ENCODE measurements around the gene NSUN4.
A peak's percentile ranks its signal among the peaks of the same experiment; 100 is the strongest.

The NSUN4 gene
- long read RNA-seq, full-length matches to known transcripts, result 47 of 57 reads
- long read RNA-seq, partial matches to known transcripts, result 2 of 57 reads
- long read RNA-seq, other reads (novel, unspliced or antisense), result 8 of 57 reads

DNA sequence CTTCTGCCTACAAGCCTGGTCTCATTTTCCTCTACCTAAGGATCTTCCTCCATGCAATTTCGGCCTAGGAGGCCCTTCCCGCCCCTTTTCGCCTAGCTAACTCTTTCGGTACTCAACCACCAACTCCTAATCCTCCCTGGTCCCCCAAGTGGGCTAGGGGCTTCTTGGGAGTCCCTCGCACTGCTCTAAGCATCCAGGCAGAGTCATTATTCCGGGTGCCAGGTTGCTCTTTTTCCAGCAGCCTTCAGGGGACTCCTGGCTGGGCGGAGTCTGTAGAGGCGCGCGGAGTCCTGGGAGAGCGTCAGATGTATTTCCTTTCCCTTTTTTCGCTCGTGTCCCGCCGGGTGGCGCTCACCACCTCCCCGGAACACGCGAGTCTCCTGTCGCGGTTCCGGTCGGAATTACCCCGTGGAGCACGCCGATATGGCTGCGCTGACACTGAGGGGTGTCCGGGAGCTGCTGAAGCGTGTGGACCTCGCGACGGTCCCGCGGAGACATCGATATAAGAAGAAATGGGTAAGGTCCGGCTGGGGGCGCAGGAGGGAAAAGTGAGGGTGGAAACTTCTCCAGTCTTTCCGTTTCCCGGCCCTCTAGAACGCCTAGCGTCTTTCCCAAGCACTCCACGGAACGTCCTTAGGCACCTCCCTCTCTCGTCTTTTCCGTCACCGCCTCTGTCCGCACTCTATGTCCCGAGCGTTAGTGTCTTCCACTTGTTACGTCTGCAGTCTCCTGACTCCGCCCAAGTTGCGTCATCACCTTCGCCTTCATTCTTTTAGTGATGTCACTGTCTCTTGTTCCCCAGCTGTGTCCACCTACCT lies at the start of gene NSUN4:
NSUN4 (plus strand) TSS at position 404 of the 818 bp plus-strand sequence; CDS start at position 424, 20 bp downstream.
- TF ChIP-seq POLR2AphosphoS5 (IDR thresholded peaks at IDR 0.05; ENCODE audit: low read depth), result peak; percentile 95
- peak; percentile 87 for TF ChIP-seq GABPA (IDR thresholded peaks at IDR 0.05; ENCODE audit: low read depth)
- TF ChIP-seq SPI1 (IDR thresholded peaks at IDR 0.05; ENCODE audit: borderline replicate concordance, low read depth), result peak; percentile 54; the same call in 1 of the 2 replicates
- TF ChIP-seq, protein P1, sequence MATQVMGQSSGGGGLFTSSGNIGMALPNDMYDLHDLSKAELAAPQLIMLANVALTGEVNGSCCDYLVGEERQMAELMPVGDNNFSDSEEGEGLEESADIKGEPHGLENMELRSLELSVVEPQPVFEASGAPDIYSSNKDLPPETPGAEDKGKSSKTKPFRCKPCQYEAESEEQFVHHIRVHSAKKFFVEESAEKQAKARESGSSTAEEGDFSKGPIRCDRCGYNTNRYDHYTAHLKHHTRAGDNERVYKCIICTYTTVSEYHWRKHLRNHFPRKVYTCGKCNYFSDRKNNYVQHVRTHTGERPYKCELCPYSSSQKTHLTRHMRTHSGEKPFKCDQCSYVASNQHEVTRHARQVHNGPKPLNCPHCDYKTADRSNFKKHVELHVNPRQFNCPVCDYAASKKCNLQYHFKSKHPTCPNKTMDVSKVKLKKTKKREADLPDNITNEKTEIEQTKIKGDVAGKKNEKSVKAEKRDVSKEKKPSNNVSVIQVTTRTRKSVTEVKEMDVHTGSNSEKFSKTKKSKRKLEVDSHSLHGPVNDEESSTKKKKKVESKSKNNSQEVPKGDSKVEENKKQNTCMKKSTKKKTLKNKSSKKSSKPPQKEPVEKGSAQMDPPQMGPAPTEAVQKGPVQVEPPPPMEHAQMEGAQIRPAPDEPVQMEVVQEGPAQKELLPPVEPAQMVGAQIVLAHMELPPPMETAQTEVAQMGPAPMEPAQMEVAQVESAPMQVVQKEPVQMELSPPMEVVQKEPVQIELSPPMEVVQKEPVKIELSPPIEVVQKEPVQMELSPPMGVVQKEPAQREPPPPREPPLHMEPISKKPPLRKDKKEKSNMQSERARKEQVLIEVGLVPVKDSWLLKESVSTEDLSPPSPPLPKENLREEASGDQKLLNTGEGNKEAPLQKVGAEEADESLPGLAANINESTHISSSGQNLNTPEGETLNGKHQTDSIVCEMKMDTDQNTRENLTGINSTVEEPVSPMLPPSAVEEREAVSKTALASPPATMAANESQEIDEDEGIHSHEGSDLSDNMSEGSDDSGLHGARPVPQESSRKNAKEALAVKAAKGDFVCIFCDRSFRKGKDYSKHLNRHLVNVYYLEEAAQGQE (IDR thresholded peaks at IDR 0.05; ENCODE audit: insufficient replicate concordance, low read depth), result peak; percentile 82
- TF ChIP-seq, protein P2, sequence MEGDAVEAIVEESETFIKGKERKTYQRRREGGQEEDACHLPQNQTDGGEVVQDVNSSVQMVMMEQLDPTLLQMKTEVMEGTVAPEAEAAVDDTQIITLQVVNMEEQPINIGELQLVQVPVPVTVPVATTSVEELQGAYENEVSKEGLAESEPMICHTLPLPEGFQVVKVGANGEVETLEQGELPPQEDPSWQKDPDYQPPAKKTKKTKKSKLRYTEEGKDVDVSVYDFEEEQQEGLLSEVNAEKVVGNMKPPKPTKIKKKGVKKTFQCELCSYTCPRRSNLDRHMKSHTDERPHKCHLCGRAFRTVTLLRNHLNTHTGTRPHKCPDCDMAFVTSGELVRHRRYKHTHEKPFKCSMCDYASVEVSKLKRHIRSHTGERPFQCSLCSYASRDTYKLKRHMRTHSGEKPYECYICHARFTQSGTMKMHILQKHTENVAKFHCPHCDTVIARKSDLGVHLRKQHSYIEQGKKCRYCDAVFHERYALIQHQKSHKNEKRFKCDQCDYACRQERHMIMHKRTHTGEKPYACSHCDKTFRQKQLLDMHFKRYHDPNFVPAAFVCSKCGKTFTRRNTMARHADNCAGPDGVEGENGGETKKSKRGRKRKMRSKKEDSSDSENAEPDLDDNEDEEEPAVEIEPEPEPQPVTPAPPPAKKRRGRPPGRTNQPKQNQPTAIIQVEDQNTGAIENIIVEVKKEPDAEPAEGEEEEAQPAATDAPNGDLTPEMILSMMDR (IDR thresholded peaks at IDR 0.05; ENCODE audit: insufficient read depth, low read length), result peak; percentile 73
- peak; percentile 95 to 97 for DNase-seq (ENCODE audit: low read depth in 1 of 2, low spot score in 1 of 2)
- H3K4me3 ChIP-seq (replicated peaks; ENCODE audit: insufficient read depth, low read length), result peak within 1 kb of the TSS; percentile 62
- peak within 1 kb of the TSS; percentile 93 for H3K27ac ChIP-seq (replicated peaks)
- H3K27me3 ChIP-seq (ENCODE audit: insufficient read depth, poor library complexity, severe bottlenecking), result no peaks in the 10 kb centered on the region

DNA sequence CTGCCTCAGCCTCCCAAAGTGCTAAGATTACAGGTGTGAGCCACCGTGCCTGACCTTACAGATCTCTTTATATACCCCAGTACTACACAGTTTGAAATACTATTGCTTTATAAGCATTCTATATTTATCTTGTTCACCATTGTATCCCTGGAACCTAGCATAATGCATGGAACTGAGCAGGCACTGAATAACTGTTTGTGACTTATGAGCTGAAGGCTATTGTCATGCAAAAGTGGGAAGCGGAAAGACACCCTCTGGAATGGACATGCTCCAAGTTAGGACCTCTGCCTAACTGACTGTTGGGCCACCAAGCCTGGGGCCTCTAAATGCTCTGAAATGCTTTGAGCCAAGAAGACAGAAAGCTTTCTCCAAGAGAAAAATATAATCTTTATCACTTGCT lies 45.3 kb upstream of the NSUN4 start:
- H3K4me3 ChIP-seq (replicated peaks; ENCODE audit: insufficient read depth, low read length), result no peak overlapping the region
- H3K27ac ChIP-seq (replicated peaks), result no peak overlapping the region
- TF ChIP-seq POLR2AphosphoS5 (IDR thresholded peaks at IDR 0.05; ENCODE audit: low read depth), result no peak
- H3K27me3 ChIP-seq (ENCODE audit: insufficient read depth, poor library complexity, severe bottlenecking), result no peaks in the 10 kb centered on the region
- no peak for DNase-seq (ENCODE audit: low read depth in 1 of 2, low spot score in 1 of 2)

DNA sequence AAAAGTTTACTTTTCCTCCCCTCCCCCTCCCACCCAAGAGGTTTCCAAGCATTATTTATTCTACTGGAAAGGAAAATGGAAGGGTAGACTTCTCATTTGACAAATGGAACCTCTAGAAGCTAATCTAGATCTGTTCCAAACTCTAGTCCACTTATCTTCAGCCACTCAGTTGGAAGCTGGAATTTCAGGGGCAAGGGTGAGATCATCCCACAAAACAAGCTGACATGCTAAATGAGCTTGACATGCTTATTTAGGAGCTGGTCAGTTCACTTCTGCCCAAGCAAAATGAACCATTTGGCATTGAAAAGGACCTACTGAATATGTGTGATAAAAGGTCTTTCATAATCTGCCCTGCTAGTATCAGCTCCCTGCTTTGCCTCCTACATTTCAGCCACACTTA lies 42.2 kb upstream of the NSUN4 start:
- TF ChIP-seq GABPA (IDR thresholded peaks at IDR 0.05; ENCODE audit: low read depth), result no peak
- TF ChIP-seq, protein P2 (IDR thresholded peaks at IDR 0.05; ENCODE audit: insufficient read depth, low read length), result no peak
- TF ChIP-seq, protein P1 (IDR thresholded peaks at IDR 0.05; ENCODE audit: insufficient replicate concordance, low read depth), result no peak
- no peak for TF ChIP-seq SPI1 (IDR thresholded peaks at IDR 0.05; ENCODE audit: borderline replicate concordance, low read depth)
- TF ChIP-seq POLR2AphosphoS5 (IDR thresholded peaks at IDR 0.05; ENCODE audit: low read depth), result no peak
- Histone ChIP-seq H3K27me3 (ENCODE audit: insufficient read depth, poor library complexity, severe bottlenecking) (no peaks in the 10 kb centered on the region), H3K4me3 (replicated peaks; ENCODE audit: insufficient read depth, low read length) (no peak overlapping the region), H3K27ac (replicated peaks) (no peak overlapping the region)
- no peak for DNase-seq (ENCODE audit: low read depth in 1 of 2, low spot score in 1 of 2)

DNA sequence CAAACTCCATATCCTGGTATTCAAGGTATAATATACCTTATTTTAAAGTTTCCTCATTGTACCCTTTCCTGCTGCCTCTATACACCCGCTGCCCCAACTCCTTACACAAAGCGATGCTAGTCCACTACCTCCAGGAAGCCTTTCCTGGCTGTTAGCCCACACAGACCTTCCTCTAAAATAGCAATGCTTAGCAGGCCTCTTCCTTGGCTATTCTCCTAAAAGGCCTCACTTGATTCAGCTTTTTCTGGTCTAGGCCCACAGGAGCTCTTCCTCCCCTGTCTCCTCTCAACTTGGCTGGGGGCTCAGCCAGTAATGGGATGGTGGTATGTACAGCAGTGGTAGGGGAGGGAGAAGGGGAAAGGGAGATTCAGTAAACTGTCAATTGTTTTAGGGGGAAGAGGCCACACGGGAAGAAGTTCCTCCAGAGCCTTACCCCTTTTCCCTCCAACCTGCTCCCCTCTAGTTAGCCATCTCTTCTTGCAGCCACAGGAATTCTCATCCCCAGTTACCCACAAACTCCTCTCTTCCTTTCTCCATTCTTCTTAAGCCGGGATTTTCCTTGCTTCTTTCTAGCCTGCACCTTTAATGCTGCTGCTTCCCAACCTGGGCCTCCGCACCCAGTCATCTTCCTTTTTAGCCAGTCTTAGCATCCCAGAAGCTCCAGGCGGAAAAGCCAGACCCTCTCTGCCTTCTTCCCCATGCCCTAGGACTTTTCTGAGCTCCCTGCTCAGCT lies 39.8 kb upstream of the NSUN4 start:
- Histone ChIP-seq H3K27me3 (ENCODE audit: insufficient read depth, poor library complexity, severe bottlenecking) (no peaks in the 10 kb centered on the region), H3K27ac (replicated peaks) (peak overlapping the region; percentile 98), H3K4me3 (replicated peaks; ENCODE audit: insufficient read depth, low read length) (peak overlapping the region; percentile 82)
- DNase-seq (ENCODE audit: low read depth in 1 of 2, low spot score in 1 of 2), result peak in 1 of 2 experiments; percentile 31
- TF ChIP-seq, protein P1 (IDR thresholded peaks at IDR 0.05; ENCODE audit: insufficient replicate concordance, low read depth), result no peak
- 0 out of 2 replicates have a peak, but pooled peaks have one; percentile 4 for TF ChIP-seq POLR2AphosphoS5 (IDR thresholded peaks at IDR 0.05; ENCODE audit: low read depth)
